Esophagus squamous epithelium (tissue), 4 donors: Measurements from ENCODE around the gene GLS2.

Experiments
- POLR2A ChIP-seq, 4 donors: fragments of 450-650 bp; IDR thresholded peaks; one replicate each; pipeline ENCODE4 v1.6.1; 2017; ENCODE audit warnings: antibody characterized with exemption in 4 of 4, mild to moderate bottlenecking in 4 of 4, moderate library complexity in 3 of 4
- TF ChIP-seq, protein P1 (sequence below), 6 experiments: fragments of 450-650 bp in 4 of 6; fragments of 200-600 bp in 2 of 6; sonication (generic) in 2 of 6; IDR thresholded peaks; one replicate each; pipeline ENCODE4 v1.5.1; 2016 to 2019; ENCODE audit warnings: antibody characterized with exemption in 6 of 6, mild to moderate bottlenecking in 4 of 6, moderate library complexity in 4 of 6

DNA sequence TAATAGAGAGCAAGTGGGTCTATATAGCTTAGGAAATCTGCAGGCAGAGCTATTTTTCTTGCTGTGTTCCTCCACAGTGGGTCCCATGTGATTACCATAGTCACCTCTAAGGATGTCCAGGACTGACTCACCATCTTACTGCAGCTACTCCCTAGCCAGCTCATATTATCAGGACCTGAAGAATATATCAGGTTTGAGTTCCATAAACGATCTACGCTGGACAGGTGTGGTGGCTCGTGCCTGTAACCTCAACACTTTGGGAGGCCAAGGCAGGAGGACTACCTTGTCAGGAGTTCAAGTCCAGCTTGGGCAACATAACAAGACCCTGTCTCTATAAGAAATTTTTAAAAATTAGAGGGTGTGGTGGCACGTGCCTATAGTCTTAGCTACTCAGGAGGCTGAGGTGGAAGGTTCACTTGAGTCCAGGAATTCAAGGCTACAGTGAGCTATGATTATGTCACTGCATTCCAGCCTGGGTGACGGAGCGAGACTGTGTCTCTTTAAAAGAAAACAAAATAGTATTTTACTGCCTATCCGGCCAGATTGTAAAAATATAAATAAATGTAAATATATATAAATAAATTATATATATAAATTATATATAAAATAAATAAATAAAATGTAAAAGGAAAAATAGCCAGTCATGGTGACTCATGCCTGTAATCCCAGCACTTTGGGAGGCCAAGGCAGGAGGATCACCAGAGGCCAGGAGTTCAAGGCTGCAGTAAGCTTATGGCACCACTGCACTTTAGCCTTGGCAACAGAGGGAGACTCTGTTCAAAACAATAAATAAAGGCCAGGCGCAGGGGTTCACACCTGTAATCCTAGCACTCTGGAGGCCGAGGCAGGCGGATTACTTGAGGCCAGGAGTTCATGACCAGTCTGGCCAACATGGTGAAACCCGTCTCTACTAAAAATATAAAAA is 26.5 kb downstream of the GLS2 start:
- TF ChIP-seq, protein P1, sequence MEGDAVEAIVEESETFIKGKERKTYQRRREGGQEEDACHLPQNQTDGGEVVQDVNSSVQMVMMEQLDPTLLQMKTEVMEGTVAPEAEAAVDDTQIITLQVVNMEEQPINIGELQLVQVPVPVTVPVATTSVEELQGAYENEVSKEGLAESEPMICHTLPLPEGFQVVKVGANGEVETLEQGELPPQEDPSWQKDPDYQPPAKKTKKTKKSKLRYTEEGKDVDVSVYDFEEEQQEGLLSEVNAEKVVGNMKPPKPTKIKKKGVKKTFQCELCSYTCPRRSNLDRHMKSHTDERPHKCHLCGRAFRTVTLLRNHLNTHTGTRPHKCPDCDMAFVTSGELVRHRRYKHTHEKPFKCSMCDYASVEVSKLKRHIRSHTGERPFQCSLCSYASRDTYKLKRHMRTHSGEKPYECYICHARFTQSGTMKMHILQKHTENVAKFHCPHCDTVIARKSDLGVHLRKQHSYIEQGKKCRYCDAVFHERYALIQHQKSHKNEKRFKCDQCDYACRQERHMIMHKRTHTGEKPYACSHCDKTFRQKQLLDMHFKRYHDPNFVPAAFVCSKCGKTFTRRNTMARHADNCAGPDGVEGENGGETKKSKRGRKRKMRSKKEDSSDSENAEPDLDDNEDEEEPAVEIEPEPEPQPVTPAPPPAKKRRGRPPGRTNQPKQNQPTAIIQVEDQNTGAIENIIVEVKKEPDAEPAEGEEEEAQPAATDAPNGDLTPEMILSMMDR (IDR thresholded peaks at IDR 0.05), result no peak
- no peak for TF ChIP-seq POLR2A (IDR thresholded peaks at IDR 0.05)
